ENCODE results near the gene GPRIN3.

The GPRIN3 gene

GRCh38 chr4:89307446-89308160, at the start of gene GPRIN3:
GPRIN3 (minus strand) TSS chr4:89307800; CDS start chr4:89250110, 57,690 bp downstream.
- TF ChIP-seq CTCF (IDR thresholded peaks at IDR 0.05), result no peak
- Histone ChIP-seq H3K36me3 (no peaks in the 10 kb centered on the region), H3K4me3 (peak within 1 kb of the TSS; percentile 49 to 61), H3K9me3 (no peaks in the 10 kb centered on the region), H3K27ac (no peak within 1 kb of the TSS), H3K27me3 (peaks cover 0 to 15% of the 10 kb centered on the region in 2 donors), H3K4me1 (peaks cover 0 to 11% (median 6%) of the 10 kb centered on the region in 4 donors)
- peak; percentile 36 to 68 for DNase-seq
- intact Hi-C loops (cut with DNase I; ENCODE audit: low total_unique reads), result no loop called here

- no peak for TF ChIP-seq CTCF (IDR thresholded peaks at IDR 0.05)
- Histone ChIP-seq H3K4me3 (no peak overlapping the region), H3K9me3 (no peaks in the 10 kb centered on the region), H3K36me3 (no peaks in the 10 kb centered on the region), H3K27ac (no peak overlapping the region), H3K4me1 (no peaks in the 10 kb centered on the region), H3K27me3 (no peaks in the 10 kb centered on the region)
- intact Hi-C loops (cut with DNase I; ENCODE audit: low total_unique reads), result no loop called here
- DNase-seq, result no peak
Observed at GRCh38 chr4:89357340-89357739, 49.7 kb upstream of the GPRIN3 start.

- Histone ChIP-seq H3K27me3 (no peaks in the 10 kb centered on the region), H3K27ac (no peak overlapping the region), H3K4me1 (no peaks in the 10 kb centered on the region), H3K36me3 (no peaks in the 10 kb centered on the region), H3K9me3 (no peaks in the 10 kb centered on the region), H3K4me3 (no peak overlapping the region)
- DNase-seq, result no peak
- intact Hi-C loops (cut with DNase I; ENCODE audit: low total_unique reads), result no loop called here
- TF ChIP-seq CTCF (IDR thresholded peaks at IDR 0.05), result no peak
Observed at GRCh38 chr4:89356086-89356485, 48.5 kb upstream of the GPRIN3 start.

- Histone ChIP-seq H3K27ac (no peak overlapping the region), H3K9me3 (no peaks in the 10 kb centered on the region), H3K27me3 (no peaks in the 10 kb centered on the region), H3K36me3 (no peaks in the 10 kb centered on the region), H3K4me1 (no peaks in the 10 kb centered on the region), H3K4me3 (no peak overlapping the region)
- DNase-seq, result no peak
- intact Hi-C loops (cut with DNase I; ENCODE audit: low total_unique reads), result no loop called here
- TF ChIP-seq CTCF (IDR thresholded peaks at IDR 0.05), result no peak
Observed at GRCh38 chr4:89353514-89353913, 45.9 kb upstream of the GPRIN3 start.

- no peak for TF ChIP-seq CTCF (IDR thresholded peaks at IDR 0.05)
- Histone ChIP-seq H3K4me1 (no peaks in the 10 kb centered on the region), H3K27me3 (no peaks in the 10 kb centered on the region), H3K4me3 (no peak overlapping the region), H3K36me3 (no peaks in the 10 kb centered on the region), H3K9me3 (peaks cover 0 to 10% (median 0%) of the 10 kb centered on the region in 3 donors), H3K27ac (no peak overlapping the region)
- no peak for DNase-seq
- intact Hi-C loops (cut with DNase I; ENCODE audit: low total_unique reads), result no loop called here
Observed at GRCh38 chr4:89352541-89352940, 44.9 kb upstream of the GPRIN3 start.
